Fibroblast of mammary gland (primary cell): ENCODE measurements around the gene MTFP1.

Source experiments
- DNase-seq: peaks from one replicate; pipeline ENCODE4 v3.0.0-alpha.2; 2010; ENCODE audit warnings: low read depth
- H3K4me3 ChIP-seq: 2 replicates; pipeline ENCODE4 v1.5.1; 2011; ENCODE audit warnings: low read depth, mild to moderate bottlenecking, low read length, moderate library complexity; ENCODE audit not compliant: control insufficient read depth
- TF ChIP-seq, protein P1 (sequence below): conservative IDR thresholded peaks from 2 replicates; pipeline ENCODE4 v1.5.1; 2011; ENCODE audit warnings: low read depth, low read length, inconsistent platforms; ENCODE audit not compliant: control insufficient read depth, insufficient read depth

Gene MTFP1, protein sequence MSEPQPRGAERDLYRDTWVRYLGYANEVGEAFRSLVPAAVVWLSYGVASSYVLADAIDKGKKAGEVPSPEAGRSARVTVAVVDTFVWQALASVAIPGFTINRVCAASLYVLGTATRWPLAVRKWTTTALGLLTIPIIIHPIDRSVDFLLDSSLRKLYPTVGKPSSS

DNA sequence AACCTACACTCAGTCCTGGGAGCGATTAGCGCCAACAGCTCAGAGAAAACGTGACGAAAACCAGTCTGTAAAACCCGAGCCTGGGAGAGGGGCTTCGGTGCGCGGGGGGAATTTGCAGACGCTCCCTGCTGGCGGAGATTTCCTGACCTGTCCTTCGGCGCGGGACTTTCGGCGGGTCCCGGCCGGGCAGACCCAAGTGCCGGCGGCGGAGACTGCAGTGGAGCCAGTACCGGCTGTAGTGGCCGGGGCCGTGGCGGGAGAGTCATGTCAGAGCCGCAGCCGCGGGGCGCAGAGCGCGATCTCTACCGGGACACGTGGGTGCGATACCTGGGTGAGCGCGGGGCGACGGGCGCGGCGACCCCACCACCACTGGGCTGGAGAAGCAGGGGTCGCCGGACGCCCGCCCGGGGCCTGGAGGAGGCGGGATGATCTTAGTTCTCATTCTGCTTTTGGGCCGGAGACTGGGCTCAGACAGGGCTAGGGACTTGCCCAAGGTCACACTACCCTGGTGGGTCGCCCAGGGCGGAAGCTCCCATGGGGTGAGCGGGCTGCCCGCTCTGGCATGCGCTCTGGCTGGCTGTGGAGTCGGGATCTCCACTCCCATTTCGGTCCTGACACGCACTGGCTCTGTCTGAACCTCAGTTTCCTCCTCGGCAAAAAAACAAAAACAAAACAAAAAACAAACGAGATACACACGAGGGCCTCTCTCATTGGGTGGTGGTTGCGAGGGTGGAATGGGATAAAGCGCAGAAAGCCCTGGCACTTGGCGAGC, at the start of gene MTFP1:
Gene MTFP1 (plus strand): TSS at position 153 of the 772 bp plus-strand sequence. CDS start 112 bp downstream, at position 265.
- DNase-seq: peak; percentile 53
- TF ChIP-seq, protein P1, sequence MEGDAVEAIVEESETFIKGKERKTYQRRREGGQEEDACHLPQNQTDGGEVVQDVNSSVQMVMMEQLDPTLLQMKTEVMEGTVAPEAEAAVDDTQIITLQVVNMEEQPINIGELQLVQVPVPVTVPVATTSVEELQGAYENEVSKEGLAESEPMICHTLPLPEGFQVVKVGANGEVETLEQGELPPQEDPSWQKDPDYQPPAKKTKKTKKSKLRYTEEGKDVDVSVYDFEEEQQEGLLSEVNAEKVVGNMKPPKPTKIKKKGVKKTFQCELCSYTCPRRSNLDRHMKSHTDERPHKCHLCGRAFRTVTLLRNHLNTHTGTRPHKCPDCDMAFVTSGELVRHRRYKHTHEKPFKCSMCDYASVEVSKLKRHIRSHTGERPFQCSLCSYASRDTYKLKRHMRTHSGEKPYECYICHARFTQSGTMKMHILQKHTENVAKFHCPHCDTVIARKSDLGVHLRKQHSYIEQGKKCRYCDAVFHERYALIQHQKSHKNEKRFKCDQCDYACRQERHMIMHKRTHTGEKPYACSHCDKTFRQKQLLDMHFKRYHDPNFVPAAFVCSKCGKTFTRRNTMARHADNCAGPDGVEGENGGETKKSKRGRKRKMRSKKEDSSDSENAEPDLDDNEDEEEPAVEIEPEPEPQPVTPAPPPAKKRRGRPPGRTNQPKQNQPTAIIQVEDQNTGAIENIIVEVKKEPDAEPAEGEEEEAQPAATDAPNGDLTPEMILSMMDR: no peak
- H3K4me3 ChIP-seq: peak within 1 kb of the TSS; percentile 62

DNA sequence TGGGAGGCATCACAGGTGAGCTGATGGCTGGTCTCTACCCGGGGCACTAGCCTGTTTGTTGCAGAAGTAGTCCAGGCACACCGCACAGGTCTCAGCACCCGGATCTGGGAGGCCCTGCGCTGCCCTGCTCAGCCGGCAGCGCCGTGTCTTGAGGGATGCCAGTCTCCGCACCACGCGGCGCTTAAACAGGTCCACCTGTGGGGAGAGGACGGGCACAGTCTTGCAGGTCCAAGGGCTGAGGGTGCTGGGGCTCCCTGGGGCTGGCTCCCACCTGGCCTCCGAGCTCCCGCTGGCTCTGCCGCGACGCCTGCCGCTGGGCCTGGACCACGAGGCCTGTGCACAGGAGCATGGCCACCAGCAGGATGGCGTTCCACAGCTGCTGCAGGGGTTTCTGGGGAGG, 45.6 kb upstream of the MTFP1 start:
- no peak overlapping the region for H3K4me3 ChIP-seq
- DNase-seq: no peak

DNA sequence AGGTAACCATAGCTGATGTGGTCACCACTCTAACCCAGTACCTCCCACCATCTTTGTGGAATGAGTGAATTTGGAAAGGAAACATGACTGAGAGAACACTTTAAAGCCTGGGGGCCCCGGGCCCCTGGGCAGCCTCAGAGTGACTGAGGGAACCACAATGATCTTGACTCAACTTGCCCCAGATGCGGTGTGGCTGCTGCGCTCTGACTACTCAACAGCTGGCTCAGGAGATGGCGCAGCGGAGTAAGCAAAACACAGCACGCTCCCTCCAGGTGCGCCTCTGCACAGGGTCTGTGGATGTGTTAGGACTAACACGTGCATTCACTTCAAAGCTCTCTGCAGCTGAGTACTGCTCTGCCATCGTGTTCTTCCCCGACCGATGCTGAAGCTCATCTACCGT, 44.3 kb upstream of the MTFP1 start:
- DNase-seq: no peak
- TF ChIP-seq, protein P1: no peak
- H3K4me3 ChIP-seq: no peak overlapping the region

More for the DNA sequence above, 45.6 kb upstream of the MTFP1 start:
- TF ChIP-seq, protein P1: no peak

DNA sequence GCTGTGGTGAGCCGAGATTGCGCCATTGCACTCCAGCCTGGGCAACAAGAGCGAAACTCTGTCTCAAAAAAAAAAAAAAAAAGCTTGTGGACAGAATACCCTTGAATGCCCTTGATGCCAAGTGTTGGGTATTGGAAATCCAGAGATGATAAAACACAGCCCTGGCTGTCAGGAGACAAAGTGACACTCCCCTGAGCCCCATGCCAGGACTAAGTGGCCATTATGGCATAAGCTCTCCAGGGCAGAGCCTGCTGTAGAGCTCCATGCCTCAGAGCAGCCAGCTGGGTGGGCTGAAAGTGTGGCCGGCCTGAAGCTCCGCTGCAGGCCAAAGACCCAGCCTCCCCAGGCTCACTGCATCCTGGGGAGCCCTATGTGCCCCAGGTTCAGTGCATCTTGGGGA, 43.2 kb upstream of the MTFP1 start:
- DNase-seq: no peak
- TF ChIP-seq, protein P1: no peak
- no peak overlapping the region for H3K4me3 ChIP-seq

DNA sequence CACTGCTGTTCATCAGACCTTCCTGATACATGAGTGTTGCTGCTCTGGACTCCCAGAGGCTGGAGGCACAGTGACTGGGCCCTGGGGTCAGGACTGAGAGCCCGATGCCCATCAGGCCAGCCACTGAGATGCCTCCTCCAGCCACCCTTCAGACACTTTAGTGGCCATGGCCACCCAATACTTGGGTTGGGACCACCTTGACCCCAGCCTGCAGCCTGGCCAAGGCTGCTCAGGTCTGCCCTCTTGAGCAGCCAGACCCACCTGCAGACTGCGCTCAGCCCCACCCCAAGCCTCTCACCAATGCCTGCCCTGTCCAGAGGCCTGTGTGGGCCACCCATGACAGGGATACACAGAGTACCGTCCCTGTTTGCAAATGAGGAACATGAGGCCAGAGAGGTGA, 42.5 kb upstream of the MTFP1 start:
- no peak overlapping the region for H3K4me3 ChIP-seq
- DNase-seq: no peak
- TF ChIP-seq, protein P1: no peak

DNA sequence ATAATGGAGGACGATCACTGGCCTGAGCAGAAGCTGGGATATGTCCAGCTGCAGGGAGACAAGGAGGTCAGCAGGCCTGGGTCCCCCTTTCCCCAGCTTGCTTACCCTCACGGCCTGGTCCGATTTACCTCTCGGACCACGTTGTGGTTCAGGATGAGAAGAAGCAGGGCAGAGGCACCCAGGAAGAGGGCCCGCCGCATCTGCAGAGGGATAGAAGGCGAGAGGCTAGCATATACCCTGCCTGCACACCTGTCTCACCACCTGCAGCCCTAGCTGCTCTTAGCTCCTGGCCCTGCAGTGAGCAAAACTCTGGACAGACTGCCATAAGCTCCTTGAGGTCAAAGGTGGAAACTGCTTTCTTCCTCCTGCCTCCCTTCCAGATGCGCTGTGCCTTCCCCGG, 39.6 kb upstream of the MTFP1 start:
- H3K4me3 ChIP-seq: no peak overlapping the region
- DNase-seq: no peak
- TF ChIP-seq, protein P1: no peak
